Caco-2 (cell line): ENCODE results near the gene PTGS1. TPM values are rescaled to one million over a fixed set of nuclear protein-coding genes. Genes with fewer than 3 reads are reported as not detected.

Experiments
- BruUV-seq: library from RNA; stranded (reverse); fragments of 400-500 nt; replicated peaks from 2 replicates; lab custom pipeline; 2021; lab: Mats Ljungman, UMichigan
- CTCF ChIA-PET: fragments of 300-600 bp; sonication (Branson Sonifier 250); formaldehyde crosslinking; loops from one replicate; lab custom pipeline; 2022; ENCODE audit warnings: antibody characterized with exemption; lab: Charles Lee
- POLR2A ChIA-PET: fragments of 300-600 bp; sonication (Branson Sonifier 250); formaldehyde crosslinking; loops from one replicate; lab custom pipeline; 2022; ENCODE audit warnings: antibody characterized with exemption; lab: Charles Lee
- DNase-seq, 2 experiments: peaks; one replicate each; pipeline versions ENCODE4 v3.0.0 to v3.0.0-alpha.2; 2020 to 2022
- H3K27me3 ChIP-seq: replicated peaks from 2 replicates; pipeline ENCODE4 v1.6.0; 2011; ENCODE audit warnings: low read length; ENCODE audit not compliant: control insufficient read depth, insufficient read depth
- H3K36me3 ChIP-seq: 2 replicates; pipeline ENCODE4 v1.5.1; 2011; ENCODE audit warnings: low read length; ENCODE audit not compliant: control insufficient read depth, insufficient read depth
- H3K4me1 ChIP-seq: fragments of 250-450 bp; sonication (Bioruptor Pico); 2 replicates; pipeline ENCODE4 v1.5.1; 2020; ENCODE audit warnings: mild to moderate bottlenecking
- H3K4me3 ChIP-seq: 2 replicates; pipeline ENCODE4 v1.5.1; 2011; ENCODE audit warnings: low read depth, mild to moderate bottlenecking, control low read depth, low read length
- H3K9me3 ChIP-seq: fragments of 250-450 bp; sonication (Bioruptor Pico); 2 replicates; pipeline ENCODE4 v1.5.1; 2020; ENCODE audit warnings: mild to moderate bottlenecking, moderate library complexity
- H3K27ac Mint-ChIP-seq: one replicate; pipeline ENCODE4 v1.8.0; 2022; ENCODE audit warnings: mixed read lengths; ENCODE audit not compliant: unreplicated experiment
- H3K27me3 Mint-ChIP-seq: one replicate; pipeline ENCODE4 v1.8.0; 2022; ENCODE audit warnings: mixed read lengths; ENCODE audit not compliant: insufficient read depth, unreplicated experiment
- H3K36me3 Mint-ChIP-seq: one replicate; pipeline ENCODE4 v1.8.0; 2022; ENCODE audit warnings: mild to moderate bottlenecking, mixed read lengths; ENCODE audit not compliant: insufficient read depth, unreplicated experiment
- H3K4me1 Mint-ChIP-seq: one replicate; pipeline ENCODE4 v1.8.0; 2022; ENCODE audit warnings: low read depth, mixed read lengths; ENCODE audit not compliant: unreplicated experiment
- H3K4me3 Mint-ChIP-seq: one replicate; pipeline ENCODE4 v1.8.0; 2022; ENCODE audit warnings: mild to moderate bottlenecking, moderate library complexity, mixed read lengths; ENCODE audit not compliant: unreplicated experiment
- H3K9me3 Mint-ChIP-seq: one replicate; pipeline ENCODE4 v1.8.0; 2022; ENCODE audit warnings: mixed read lengths; ENCODE audit not compliant: unreplicated experiment
- intact Hi-C: fragments of 100-400 bp; cut with micrococcal nuclease; formaldehyde crosslinking; loops from one replicate; pipeline ENCODE4 v1.10.0; 2022; ENCODE audit not compliant: unreplicated experiment
- total RNA-seq: library from RNA; stranded (reverse); gene quantifications from 2 replicates; pipeline ENCODE4 v1.2.3, GENCODE V29; 2022
- TF ChIP-seq, protein P1 (sequence below), 2 experiments: fragments of 200-600 bp in 1 of 2; IDR thresholded peaks; 1 replicate in 1 of 2; 2 replicates in 1 of 2; pipeline versions ENCODE4 v1.5.1 to v1.8.0; 2011 to 2022; ENCODE audit warnings: antibody characterized with exemption in 1 of 2, control low read depth in 1 of 2, inconsistent platforms in 1 of 2, low read depth in 1 of 2, low read length in 1 of 2, mild to moderate bottlenecking in 1 of 2, moderate library complexity in 1 of 2; ENCODE audit not compliant: insufficient read depth in 1 of 2, severe bottlenecking in 1 of 2, unreplicated experiment in 1 of 2

PTGS1 gene
- total RNA-seq, 1 experiment from 2014 or later, result 0.29 TPM

DNA sequence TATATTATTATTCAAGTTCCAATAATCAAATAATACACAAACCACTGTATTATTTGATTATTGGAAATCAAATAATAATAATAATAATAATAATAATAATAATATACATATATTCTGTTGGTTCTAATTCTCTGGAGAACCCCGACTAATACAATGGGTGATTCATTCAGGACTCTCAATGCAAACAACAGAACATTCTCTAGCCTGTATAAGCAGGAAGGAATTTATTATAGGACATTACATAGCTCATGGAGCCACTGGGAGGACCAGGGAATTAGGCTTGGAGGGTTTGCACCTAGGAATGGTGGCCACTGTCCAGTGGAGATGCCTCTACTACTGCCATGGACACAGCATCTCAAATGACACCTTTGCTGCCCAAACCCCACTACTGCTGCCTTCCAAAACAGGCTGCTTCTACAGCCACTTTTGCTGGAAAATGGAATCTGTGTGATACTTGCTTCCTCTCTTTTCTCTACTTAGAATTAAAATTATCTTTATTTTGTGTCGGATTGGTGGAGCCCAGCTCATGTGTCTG lies 25.9 kb downstream of the PTGS1 start:
- intact Hi-C loops, result no loop called here
- no peaks in the 10 kb centered on the region for H3K9me3 Mint-ChIP-seq

DNA sequence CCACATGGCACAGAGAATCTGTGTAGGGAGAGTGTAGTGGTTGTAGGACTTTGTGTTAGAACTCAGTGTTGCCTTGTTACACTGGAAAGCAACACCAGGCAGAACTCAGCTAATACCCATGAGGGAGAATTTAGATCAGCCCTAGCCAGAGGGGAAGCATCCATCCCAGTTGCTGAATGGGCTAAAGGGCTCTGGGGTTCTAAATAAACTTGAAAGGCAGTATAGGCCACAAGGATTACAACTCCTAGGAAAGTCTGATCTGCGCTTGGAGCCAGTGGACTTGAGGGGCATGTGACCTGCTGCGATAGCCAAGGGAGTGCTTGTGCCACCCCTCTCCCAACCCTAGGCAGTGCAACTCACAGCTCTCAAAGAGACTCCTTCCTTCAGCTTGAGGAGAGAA lies 26.9 kb downstream of the PTGS1 start:
- no peaks in the 10 kb centered on the region for H3K27me3 ChIP-seq
- H3K4me1 ChIP-seq, result no peaks in the 10 kb centered on the region
- Mint-ChIP-seq H3K27ac (no peak overlapping the region), H3K4me3 (no peak overlapping the region), H3K9me3 (no peaks in the 10 kb centered on the region), H3K36me3 (no peaks in the 10 kb centered on the region), H3K4me1 (no peaks in the 10 kb centered on the region), H3K27me3 (no peaks in the 10 kb centered on the region)
- CTCF ChIA-PET, result no interaction called here
- no peaks in the 10 kb centered on the region for H3K9me3 ChIP-seq
- TF ChIP-seq, protein P1, sequence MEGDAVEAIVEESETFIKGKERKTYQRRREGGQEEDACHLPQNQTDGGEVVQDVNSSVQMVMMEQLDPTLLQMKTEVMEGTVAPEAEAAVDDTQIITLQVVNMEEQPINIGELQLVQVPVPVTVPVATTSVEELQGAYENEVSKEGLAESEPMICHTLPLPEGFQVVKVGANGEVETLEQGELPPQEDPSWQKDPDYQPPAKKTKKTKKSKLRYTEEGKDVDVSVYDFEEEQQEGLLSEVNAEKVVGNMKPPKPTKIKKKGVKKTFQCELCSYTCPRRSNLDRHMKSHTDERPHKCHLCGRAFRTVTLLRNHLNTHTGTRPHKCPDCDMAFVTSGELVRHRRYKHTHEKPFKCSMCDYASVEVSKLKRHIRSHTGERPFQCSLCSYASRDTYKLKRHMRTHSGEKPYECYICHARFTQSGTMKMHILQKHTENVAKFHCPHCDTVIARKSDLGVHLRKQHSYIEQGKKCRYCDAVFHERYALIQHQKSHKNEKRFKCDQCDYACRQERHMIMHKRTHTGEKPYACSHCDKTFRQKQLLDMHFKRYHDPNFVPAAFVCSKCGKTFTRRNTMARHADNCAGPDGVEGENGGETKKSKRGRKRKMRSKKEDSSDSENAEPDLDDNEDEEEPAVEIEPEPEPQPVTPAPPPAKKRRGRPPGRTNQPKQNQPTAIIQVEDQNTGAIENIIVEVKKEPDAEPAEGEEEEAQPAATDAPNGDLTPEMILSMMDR (IDR thresholded peaks at IDR 0.05; ENCODE audit: insufficient read depth in 1 of 2, low read depth in 1 of 2, low read length in 1 of 2, severe bottlenecking in 1 of 2, unreplicated experiment in 1 of 2), result no peak
- intact Hi-C loops, result no loop called here
- DNase-seq, result no peak
- H3K4me3 ChIP-seq, result no peak overlapping the region
- H3K36me3 ChIP-seq, result no peaks in the 10 kb centered on the region
- POLR2A ChIA-PET, result no interaction called here
- BruUV-seq, result no TSS peak

More for the DNA sequence above, 25.9 kb downstream of the PTGS1 start:
- ChIA-PET CTCF (no interaction called here), POLR2A (no interaction called here)
- DNase-seq, result no peak
- Histone ChIP-seq H3K9me3 (no peaks in the 10 kb centered on the region), H3K27me3 (no peaks in the 10 kb centered on the region), H3K4me3 (no peak overlapping the region), H3K36me3 (no peaks in the 10 kb centered on the region), H3K4me1 (no peaks in the 10 kb centered on the region)
- Mint-ChIP-seq H3K27me3 (no peaks in the 10 kb centered on the region), H3K4me3 (no peak overlapping the region), H3K27ac (no peak overlapping the region), H3K4me1 (no peaks in the 10 kb centered on the region), H3K36me3 (no peaks in the 10 kb centered on the region)
- TF ChIP-seq, protein P1 (IDR thresholded peaks at IDR 0.05; ENCODE audit: insufficient read depth in 1 of 2, low read depth in 1 of 2, low read length in 1 of 2, severe bottlenecking in 1 of 2, unreplicated experiment in 1 of 2), result no peak
- BruUV-seq, result no TSS peak

DNA sequence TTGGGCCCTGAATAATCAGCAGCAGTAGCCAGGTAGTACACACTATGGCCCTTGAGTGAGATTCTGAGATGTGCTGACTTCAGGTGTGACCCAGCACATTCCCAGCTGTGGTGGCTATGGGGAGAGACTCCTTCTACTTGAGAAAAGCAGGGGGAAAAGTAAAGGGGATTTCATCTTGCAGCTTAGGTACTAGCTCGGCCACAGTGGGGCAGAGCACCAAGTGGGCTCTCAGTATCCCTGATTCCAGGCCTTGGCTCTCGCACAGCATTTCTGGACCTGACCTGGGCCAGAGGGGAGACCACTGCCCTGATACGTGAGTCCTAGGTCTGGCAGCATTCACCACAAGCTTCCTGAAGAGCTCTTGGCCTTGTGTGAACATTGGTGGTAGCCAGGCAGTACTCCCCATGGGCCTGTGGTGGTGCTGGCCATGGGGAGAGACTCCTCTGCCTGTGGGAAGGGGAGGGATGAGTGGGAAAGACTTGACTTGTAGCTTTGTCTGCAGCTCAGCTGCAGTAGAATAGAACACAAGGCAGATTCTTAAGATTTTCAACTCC lies 27.6 kb downstream of the PTGS1 start:
- no TSS peak for BruUV-seq
- no peaks in the 10 kb centered on the region for H3K9me3 Mint-ChIP-seq
- Histone ChIP-seq H3K4me1 (no peaks in the 10 kb centered on the region), H3K36me3 (no peaks in the 10 kb centered on the region), H3K4me3 (no peak overlapping the region), H3K27me3 (no peaks in the 10 kb centered on the region), H3K9me3 (no peaks in the 10 kb centered on the region)
- H3K27me3 Mint-ChIP-seq, result no peaks in the 10 kb centered on the region
- intact Hi-C loops, result no loop called here
- no peaks in the 10 kb centered on the region for H3K36me3 Mint-ChIP-seq
- no peak for DNase-seq
- H3K4me1 Mint-ChIP-seq, result no peaks in the 10 kb centered on the region
- ChIA-PET CTCF (no interaction called here), POLR2A (interaction anchor here (0.6 kb wide), 1 partner anchor 40 kb away, joined by 4 read pairs; no protein-coding TSS in a partner anchor)
- H3K27ac Mint-ChIP-seq, result no peak overlapping the region
- no peak overlapping the region for H3K4me3 Mint-ChIP-seq
- TF ChIP-seq, protein P1 (IDR thresholded peaks at IDR 0.05; ENCODE audit: insufficient read depth in 1 of 2, low read depth in 1 of 2, low read length in 1 of 2, severe bottlenecking in 1 of 2, unreplicated experiment in 1 of 2), result no peak
